NCI-H1930 (cell line): ENCODE data around the gene POLR2A.

ENCODE experiments used
- DNase-seq, 2 experiments: peaks; one replicate each; lab custom pipeline; 2025; lab: John Stamatoyannopoulos, UW

POLR2A gene

GRCh38 chr17:7484067-7484918 is at the start of gene POLR2A:
Gene POLR2A, plus strand, starts transcription at chr17:7484366.
- DNase-seq, result peak; percentile 90 to 96

DNA sequence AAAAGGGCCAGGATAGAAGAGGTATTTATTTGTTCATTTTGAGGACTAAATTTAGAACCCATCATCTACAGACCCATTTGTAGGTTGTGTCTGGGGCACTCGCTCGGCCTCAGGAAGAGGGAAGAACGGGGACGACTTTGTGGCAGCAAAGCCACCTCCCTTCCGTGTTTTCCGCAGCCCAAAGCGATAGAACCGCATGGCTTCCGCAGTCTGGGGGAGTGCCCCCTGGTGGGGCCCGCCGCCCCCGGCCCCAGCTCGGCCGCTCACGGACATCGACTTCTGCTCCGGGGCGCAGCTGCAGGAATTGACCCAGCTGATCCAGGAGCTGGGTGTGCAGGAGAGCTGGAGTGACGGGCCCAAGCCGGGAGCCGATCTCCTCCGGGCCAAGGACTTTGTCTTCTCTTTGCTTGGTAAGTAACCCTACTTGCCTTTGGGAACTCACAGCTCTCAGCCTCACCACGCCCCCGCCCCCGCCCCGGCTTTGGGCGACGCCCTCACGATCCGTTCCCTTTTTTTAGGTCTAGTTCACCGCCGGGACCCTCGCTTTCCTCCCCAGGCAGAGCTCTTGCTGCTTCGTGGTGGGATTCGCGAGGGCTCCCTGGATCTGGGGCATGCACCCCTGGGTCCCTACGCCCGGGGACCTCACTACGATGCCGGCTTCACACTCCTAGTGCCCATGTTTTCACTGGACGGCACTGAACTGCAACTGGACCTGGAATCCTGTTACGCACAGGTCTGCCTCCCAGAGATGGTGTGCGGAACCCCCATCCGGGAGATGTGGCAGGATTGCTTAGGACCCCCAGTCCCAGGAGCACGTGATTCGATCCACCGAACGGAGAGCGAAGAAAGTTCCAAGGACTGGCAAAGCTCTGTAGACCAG is 48.2 kb upstream of the POLR2A start:
- DNase-seq, result peak; percentile 34 to 43

DNA sequence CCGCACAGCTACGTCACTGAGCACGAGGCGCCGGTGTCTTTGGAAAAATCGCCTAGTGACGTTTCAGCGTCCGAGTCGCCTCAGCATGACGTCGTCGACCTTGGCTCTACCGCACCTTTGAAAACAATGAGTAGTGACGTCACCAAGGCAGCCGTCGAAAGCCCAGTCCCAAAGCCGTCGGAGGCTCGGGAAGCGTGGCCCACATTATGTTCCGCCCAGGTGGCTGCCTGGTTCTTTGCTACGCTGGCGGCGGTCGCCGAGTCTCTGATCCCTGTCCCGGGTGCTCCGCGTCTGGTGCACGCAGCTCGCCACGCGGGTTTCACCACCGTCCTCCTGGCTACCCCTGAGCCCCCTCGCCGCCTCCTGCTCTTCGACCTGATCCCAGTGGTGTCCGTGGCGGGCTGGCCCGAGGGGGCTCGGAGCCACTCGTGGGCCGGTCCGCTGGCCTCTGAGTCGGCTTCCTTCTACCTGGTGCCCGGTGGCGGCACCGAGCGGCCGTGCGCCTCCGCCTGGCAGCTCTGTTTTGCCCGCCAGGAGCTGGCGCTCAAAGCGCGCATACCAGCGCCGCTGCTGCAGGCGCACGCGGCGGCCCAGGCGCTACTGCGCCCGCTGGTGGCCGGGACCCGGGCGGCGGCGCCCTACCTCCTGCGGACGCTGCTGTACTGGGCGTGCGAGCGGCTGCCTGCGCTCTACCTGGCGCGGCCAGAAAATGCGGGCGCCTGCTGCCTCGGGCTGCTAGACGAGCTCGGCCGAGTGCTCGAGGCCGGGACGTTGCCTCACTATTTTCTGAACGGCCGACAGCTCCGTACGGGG is 47.4 kb upstream of the POLR2A start:
- DNase-seq, result peak; percentile 83 to 92

DNA sequence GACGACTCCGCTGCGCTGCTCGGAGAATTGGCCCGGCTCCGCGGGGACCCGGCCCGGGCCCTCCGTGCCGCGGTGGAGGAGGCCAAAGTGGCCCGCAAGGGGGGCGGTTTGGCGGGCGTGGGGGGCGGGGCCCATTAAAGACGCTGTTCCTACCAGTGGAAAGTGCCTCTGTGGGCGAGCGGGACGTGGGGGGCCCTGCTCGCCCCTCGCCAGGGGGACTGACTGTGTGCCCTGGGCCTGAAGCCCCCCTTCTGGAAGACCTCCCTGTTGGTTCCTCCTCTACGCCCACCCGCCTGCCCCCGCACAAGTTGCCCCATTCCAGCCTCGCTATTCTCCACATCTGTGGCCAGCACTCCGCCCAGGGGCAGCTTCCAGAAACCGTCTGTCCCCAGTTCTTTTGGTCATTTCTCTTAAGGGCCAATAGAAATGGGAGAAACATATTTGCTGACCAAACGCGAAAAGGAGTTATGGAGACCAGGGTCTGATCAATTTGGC is 46.8 kb upstream of the POLR2A start:
- no peak for DNase-seq

- DNase-seq, result no peak
Measured at GRCh38 chr17:7437950-7438614, 46.1 kb upstream of the POLR2A start.

GRCh38 chr17:7438656-7439460 is 45.3 kb upstream of the POLR2A start:
- no peak for DNase-seq

DNA sequence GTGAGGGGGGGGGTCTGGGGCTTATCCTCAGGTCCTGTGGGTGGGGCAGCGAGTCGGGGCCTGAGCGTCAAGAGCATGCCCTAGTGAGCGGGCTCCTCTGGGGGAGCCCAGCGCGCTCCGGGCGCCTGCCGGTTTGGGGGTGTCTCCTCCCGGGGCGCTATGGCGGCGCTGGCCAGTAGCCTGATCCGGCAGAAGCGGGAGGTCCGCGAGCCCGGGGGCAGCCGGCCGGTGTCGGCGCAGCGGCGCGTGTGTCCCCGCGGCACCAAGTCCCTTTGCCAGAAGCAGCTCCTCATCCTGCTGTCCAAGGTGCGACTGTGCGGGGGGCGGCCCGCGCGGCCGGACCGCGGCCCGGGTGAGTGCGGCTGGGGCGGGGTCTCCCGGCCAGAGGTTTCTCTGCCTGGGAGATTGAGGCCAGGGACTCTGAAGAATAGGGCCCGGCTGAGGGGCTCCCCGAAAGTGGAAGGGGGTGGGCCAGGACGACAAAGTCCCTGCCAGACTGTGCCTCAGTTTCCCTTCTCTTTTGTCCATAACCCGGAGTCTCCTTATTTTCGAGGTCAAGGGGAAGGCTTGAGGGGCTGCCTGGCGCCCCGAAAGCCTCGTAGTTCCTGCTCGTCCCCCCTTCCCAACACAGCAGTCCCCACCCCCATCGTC is 44.6 kb upstream of the POLR2A start, which contains the start of gene FGF11:
TSS of gene FGF11 (plus strand) at position 51 of the 651 bp plus-strand sequence. CDS start at position 160, 109 bp downstream.
- no peak for DNase-seq

- DNase-seq, result peak; percentile 14 to 57
Measured at GRCh38 chr17:7440113-7440833, 43.9 kb upstream of the POLR2A start.

- DNase-seq, result no peak
Measured at GRCh38 chr17:7440834-7441195, 43.4 kb upstream of the POLR2A start.

- DNase-seq, result no peak
Measured at GRCh38 chr17:7441266-7441665, 42.9 kb upstream of the POLR2A start.

GRCh38 chr17:7442142-7442541 is 42.0 kb upstream of the POLR2A start:
- DNase-seq, result no peak

DNA sequence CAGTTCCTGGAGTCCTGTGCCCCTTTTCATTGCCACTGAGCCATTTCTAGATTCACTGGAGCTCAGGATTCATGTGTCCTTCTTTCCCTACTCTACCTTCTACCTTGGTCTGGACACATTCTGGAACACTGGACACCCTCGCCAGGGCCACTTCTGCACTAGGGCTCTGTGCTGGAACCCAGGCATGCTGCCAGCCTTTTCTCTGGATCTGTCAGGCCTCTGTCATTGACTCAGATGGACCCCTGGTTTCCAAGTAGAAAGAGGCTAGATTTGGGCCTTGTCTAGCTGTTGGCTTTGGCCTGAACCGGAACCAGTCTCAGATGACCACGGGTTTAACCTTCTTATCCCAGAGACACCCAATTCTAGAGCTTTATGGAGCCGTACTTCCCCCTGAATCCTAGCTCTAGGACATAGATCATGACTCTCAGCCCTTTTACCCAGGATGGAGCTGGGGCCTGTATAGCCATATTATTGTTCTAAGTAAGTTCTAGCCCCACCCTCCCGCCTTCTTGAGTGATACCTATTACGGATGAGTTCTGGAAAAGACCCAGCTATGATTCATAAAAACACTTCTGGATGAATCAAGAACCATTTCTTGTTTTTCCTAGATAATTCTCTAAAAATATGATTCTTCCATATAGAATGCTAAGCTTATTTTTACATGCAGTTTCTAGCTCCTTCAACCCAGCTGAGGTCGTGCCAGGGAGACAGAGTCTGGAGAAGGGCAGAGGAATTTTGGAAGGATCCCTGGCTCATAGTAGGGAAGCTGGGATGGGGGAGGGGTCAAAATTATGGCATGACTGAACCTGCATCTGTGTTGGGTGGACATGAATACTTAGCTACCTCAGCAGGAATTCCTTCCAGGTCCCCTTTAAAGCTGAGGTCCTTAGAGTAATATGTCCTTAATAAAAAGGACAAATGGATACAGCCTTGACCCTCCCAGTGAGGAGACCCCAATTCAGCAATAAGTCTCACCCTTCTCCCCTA is 40.4 kb upstream of the POLR2A start:
- no peak for DNase-seq

- no peak for DNase-seq
Measured at GRCh38 chr17:7444682-7445618, 39.2 kb upstream of the POLR2A start, which contains the start of gene CHRNB1. Gene CHRNB1, plus strand, starts transcription at chr17:7445061. Its CDS starts 67 bp downstream, at chr17:7445128.

GRCh38 chr17:7445619-7445968 is 38.6 kb upstream of the POLR2A start:
- no peak for DNase-seq

- DNase-seq, result no peak
Measured at GRCh38 chr17:7448461-7448860, 35.7 kb upstream of the POLR2A start.

DNA sequence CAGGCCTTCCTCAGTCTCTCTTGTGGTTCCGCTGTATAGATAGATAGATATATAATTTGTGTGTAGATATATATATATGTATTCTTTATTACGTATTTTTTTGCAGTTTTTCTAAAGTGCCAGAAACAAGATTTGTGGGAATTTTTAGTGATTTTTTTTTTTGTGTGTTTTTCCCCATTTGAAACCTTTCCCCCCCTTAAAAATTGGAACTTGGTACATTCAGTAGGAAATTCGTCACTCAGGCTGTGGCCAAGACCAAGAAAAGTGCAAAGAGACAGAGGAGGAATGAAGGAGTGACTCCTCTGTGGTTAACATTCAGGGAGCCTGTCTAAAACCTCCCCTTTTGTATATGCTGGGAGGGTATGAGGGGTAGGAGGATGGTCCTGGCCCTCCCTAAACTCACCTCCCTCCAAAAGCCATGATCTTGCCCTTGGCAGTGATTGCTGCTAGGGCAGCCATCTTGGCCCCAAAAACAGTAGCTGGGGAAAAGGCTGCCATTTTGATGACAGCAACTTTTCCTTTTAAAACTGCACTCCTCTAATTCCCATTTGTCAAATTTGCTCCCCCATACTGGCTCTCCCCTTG is 24.1 kb upstream of the POLR2A start:
- DNase-seq, result no peak
